Neural progenitor cell (in vitro differentiated cells): Measurements from ENCODE around the gene ULK3.

ENCODE experiments used
- EZH2 ChIP-seq: fragments of 200-600 bp; sonication (generic); IDR thresholded peaks from 2 replicates; pipeline ENCODE4 v1.6.1; 2017; ENCODE audit warnings: antibody characterized with exemption, mild to moderate bottlenecking, moderate library complexity
- EZH2phosphoT487 ChIP-seq: fragments of 200-600 bp; sonication (generic); IDR thresholded peaks from 2 replicates; pipeline ENCODE4 v1.6.1; 2017; ENCODE audit warnings: antibody characterized with exemption
- TF ChIP-seq, protein P1 (sequence below): fragments of 200-600 bp; sonication (generic); IDR thresholded peaks from 2 replicates; pipeline ENCODE4 v1.5.1; 2017; ENCODE audit warnings: antibody characterized with exemption, mild to moderate bottlenecking

DNA sequence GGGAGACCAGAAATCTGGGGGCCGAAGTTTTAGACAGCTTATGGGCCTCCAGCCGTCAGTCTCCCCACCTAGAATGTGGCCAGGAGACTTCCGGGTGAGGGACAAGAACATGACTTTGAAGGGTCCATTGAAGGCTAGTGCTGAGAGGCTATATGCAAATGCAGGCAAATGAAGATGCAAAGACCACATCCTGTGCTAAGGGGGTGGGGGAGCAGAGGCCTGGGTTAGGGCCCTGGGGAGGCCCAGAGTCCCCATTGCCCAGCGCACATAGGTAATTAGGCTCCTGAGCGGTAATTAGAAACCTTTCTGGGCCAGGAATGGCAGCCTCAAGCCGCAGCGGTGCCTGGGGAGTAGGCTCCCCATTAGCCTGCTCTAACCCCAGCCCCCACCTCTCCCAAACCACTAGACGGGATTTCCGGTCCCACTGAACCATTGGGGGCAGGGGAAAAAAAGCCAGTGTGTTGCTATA lies 54.2 kb downstream of the ULK3 start:
- TF ChIP-seq, protein P1, sequence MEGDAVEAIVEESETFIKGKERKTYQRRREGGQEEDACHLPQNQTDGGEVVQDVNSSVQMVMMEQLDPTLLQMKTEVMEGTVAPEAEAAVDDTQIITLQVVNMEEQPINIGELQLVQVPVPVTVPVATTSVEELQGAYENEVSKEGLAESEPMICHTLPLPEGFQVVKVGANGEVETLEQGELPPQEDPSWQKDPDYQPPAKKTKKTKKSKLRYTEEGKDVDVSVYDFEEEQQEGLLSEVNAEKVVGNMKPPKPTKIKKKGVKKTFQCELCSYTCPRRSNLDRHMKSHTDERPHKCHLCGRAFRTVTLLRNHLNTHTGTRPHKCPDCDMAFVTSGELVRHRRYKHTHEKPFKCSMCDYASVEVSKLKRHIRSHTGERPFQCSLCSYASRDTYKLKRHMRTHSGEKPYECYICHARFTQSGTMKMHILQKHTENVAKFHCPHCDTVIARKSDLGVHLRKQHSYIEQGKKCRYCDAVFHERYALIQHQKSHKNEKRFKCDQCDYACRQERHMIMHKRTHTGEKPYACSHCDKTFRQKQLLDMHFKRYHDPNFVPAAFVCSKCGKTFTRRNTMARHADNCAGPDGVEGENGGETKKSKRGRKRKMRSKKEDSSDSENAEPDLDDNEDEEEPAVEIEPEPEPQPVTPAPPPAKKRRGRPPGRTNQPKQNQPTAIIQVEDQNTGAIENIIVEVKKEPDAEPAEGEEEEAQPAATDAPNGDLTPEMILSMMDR: no peak
- TF ChIP-seq EZH2 (no peak), EZH2phosphoT487 (no peak)
